HG03558 (cell line): ENCODE results near the gene FAM200B.

Experiments used
- ATAC-seq: cut with Tn5 transposase; IDR thresholded peaks from one replicate; pipeline ENCODE4 v1.9.1; 2021; ENCODE audit warnings: moderate number of reproducible peaks; ENCODE audit not compliant: unreplicated experiment; ENCODE audit errors: extremely low read depth

Gene FAM200B

DNA sequence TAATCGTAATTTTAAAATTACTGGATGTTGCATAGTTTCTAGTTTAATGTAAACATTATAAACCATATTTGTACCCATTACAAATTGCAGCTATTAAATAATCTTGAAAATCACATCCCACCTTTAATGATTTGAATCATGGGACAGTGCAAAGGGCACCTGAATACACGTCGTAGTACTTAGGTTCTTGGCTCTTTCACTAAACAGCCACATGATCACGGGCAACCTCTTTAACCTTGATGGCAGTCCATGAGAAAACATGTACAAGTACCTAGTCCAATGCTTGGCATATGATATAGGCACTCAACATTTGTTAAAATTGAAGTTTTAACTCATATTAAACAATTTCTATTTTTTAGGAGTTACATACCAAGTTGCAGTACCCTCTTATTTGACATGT, 14.6 kb upstream of the FAM200B start:
- ATAC-seq: no peak

DNA sequence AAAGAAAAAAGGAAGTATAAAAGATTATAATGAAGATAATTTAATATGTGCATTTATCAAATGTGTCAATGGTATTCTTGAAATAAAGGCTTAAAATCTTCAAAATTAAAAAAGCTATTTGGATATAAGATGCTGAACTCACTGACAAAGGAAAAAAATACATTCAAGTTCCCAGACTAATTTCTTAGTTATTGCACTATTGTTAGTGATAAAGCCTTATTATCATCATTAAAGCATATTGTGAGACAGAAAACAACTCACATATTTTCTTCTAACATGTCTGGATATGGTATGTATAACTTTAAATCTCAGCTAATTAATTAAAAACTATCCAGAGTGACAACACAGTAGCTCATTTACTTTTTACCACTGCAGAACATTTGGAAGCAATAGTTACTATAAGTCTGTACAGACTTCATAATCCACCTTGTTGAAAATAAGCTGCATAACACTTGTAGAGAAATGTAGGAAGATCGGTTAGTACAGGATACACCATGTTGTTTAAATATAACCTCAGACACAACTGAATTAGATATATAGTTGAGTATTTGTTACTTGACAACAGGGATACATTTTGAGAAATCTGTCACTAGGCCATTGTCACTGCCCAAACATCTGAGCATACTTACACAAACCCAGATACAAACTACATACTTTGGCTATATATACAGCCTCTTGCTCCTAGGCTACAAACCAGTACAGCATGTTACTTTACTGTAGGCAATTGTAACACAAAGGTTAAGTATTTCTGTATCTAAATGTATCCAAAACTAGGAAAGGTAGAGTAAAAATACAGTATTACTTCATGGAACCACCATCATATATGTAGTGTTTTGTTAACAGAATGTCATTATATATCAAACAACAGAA, 12.8 kb upstream of the FAM200B start:
- no peak for ATAC-seq

DNA sequence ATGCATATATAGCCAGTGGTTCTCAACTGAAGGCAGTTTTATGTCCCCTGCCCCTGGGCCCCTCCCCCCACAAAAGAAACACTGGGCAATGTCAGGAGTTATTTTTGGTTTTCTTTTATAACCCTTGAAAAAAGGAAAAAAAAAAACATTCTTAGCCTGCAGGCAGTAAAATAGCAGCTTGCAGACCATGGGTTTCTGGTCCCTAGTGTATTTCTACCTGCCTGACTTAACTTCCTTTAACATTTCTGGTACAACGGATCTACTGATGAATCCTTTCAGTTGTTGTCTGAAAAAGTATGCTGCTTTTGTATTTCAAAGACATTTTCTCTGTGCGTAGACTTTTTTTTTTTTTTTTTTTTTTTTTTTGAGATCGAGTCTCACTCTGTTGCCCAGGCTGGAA, 11.1 kb upstream of the FAM200B start:
- ATAC-seq: no peak

DNA sequence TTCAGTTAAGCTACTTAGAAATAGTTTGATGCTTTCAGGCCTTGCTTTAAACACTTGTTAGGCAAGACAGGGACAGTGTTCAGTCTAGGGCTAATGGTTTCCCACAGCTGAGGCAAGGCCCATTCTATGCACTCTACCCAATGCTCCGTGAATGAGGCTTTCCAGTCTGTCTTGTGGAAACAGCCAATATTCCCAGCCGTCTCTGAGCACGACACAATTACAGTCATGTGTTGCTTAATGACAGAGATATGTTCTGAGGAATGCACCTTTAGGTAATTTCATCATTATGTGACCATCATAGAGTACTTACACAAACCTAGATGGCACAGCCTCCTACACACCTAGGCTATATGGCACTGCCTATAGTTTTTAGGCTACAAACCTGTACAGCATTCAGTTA, 9.5 kb upstream of the FAM200B start:
- no peak for ATAC-seq

DNA sequence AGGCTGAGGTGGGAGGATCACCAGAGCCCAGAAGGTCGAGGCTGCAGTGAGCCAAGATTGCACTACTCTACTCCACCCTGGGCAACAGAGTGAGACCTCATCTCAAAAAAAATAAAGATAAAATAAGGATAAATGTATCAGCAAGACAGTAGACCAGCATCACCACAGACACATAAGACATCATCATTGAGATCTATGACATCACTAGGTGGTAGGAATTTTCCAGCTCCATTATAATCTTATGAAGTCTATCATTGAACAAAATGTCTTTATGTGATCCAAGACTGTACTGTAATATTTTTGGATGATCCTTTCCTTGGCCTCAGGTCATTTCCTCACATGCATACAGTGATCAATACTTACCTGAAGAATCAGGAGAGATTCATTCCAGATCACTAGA, 8.3 kb upstream of the FAM200B start:
- no peak for ATAC-seq

DNA sequence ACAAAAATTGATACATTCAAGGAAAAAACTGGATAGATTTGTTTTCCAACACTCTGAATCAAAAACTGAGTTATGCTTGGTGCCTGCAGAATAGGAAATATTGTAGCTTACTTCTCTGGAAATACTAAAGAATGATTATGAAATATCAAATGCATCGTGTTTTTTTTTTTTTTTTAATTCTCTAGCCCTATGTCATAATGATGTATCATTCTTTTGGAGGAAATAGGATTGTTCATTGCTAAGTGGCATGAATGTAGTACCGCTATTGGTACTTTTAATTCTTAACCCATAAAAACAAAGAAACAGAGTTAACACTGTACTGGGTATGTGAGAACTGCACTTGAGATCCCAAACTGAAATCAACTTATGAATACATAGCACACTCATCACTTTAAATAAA, 7.6 kb upstream of the FAM200B start:
- ATAC-seq: no peak

DNA sequence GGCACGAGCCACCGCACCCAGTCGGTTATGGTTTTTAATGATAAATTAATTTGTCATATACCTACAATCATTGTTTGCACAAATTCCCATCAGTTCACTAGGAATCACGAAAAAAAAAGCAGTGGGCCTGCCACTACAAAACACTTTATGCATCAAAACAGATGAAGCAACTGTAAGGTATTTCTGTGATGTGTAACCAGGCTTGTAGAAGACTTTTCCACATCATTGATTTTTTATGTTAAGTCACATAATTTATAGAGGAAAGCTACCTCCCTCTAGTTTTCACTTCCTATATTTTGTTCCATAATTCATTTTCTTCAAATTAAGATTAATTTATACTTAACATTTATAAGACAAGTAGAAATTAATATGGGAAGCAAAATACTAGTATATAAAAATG, 6.7 kb upstream of the FAM200B start:
- no peak for ATAC-seq

DNA sequence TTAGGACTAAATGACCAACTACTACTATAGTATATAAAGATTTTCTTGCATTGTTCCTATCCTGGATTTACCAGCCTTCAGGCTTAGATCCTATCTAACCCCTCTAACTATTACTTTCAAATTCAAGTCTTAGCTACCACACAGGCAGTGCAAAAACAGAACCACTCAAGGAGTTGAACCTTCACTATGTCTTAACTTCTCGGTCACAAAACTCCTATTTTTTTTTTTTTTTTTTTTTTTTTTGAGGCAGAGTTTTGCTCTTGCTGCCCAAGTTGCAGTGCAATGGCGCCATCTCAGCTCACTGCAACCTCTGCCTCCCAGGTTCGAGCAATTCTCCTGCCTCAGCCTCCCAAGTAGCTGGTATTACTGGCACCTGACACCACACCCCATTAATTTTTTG, 6.3 kb upstream of the FAM200B start:
- no peak for ATAC-seq

DNA sequence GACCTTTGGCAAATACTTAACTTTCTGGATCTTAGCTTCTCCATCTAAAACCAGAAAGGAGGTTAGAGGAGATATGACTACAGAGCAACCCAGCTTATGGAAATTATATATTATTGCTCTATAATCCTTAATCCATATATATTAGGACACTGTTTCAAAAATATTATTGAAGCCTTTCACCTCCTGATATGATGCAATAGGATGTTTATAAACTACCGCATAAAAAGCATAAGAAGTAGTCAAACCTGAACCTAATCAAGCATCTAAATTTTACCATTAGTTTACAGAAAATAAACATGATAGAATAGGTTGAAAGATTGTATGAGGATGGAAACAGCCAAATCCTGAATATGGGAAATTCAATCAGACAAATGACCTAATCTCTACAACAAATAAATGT, 5.6 kb upstream of the FAM200B start:
- ATAC-seq: no peak

DNA sequence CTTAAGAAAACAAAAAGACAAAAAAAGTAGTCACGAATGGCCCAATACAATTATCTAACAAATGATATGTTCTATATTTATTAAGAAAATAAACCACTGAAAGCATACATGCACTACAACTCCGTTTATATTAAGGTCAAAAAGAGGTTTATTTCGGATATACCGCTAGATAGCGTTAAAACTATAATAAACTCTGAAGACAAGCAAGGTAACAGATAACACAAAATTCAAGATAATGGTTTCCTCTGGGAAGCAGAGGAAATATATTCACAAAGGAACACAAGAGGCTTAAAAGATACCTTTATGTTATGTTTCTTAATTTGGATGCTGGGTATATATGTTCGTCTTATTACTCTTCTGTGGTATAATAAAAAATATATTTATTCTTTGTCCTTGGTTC, 4.7 kb upstream of the FAM200B start:
- ATAC-seq: no peak

DNA sequence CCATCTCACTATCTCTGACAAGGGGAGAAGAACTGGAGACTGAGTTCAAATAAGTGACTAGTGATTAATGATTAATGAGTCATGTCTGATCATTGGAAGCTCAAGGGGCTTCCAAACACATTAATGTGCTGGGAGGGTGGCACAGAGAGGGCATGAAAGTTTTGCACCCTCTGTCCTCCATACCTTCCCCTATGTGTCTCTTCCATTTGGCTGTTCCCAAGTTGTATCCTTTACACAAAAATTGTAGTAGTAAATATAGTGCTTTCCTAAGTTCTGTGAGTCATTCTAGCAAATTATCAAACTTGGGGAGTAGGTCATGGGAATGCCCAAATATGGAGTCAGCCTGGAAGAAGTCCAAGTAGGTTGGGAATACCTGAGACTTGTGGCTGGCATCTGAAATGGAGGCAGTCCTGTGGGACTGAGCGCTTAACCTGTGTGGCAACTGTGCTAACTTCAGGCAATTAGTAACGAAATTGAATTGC, 4.1 kb upstream of the FAM200B start:
- no peak for ATAC-seq

DNA sequence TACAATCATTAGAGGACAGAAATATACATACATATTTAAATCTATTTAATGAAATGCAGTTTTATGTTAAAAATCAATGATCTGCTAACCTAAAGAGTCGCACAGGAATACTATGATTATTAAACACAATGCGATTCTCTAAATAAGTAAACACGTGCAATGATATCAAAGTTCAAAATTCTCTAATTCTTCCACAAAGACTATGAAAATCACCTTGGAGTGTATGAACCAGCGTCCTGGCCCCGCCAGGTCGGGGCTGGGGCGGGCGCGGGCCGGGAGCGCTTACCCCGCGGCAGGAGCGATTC, 608 bp upstream of the FAM200B start:
- no peak for ATAC-seq

DNA sequence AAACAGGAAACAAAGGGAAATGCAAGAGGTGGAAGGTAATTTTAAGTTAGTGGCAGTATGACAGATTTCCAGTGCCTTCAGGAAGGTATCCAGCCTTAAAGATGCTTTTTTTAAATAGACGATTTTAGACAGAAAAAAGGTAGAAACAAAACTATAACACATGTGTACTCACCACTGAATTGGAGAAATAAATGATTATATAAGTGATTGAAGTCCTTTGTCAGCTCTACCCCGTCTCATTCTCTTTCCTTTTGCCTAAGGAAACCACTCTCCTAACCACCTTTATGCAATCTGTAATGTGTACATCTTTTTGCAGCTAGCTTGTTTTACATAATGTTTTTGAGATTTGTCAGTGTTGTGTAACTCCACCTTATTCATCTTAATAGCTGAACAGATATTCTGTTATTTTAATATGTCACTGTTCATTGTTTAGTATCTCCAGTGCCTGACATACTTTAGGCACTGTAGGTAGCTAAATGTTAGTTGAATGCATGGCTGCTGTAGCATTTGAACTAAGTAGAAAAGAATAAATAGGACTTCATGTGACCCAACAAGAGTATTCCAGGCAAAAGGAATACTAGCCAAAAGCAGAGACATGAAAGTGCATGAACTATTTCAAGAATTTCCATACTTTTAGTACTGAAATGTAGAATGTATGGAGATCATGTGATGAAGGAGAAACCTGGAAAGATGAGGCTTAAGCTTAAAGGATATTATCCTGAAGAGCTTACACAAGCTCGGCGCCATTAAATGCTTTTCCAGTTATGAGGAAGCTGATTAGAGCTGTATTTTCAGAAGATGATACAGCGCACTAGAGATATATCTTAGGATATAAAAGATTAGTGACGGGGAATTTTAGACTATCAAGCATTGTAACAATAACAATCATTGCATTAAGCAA, 865 bp downstream of the FAM200B start:
- ATAC-seq: no peak

DNA sequence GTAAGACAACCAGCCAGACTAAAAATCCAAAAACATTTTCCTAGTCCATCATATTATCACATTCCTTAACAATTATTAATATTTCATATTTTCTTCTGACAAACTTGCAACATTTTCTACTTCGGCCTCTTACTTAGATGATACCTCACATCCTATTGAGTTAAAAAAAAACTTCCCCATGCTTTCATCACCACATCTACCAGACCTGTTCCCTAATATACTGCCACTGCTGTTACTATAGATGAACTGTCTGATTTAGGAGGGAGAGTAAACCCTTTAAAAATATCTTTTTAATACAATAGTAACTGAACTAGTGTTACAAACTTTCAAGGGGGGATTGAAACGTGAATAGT, 1.5 kb downstream of the FAM200B start:
- no peak for ATAC-seq

DNA sequence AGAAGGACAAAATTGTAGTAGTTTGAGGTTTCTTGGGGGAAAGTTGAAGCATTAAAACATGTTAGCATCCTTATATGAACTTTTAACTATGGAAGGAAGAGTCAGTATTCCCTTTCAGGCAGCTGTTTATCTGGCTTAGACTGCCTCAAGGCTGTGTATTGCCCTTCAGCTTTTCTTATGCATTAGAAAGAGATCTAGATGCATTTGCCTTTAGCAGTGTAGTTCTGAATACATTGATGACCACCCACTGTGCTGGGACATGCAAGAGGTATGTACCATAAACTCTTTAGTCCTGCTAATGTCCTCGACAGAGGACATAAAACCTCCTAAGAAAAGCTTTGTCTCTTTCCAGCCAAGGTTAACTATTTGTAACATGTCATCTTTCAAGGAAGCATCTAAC, 2.9 kb downstream of the FAM200B start:
- no peak for ATAC-seq

DNA sequence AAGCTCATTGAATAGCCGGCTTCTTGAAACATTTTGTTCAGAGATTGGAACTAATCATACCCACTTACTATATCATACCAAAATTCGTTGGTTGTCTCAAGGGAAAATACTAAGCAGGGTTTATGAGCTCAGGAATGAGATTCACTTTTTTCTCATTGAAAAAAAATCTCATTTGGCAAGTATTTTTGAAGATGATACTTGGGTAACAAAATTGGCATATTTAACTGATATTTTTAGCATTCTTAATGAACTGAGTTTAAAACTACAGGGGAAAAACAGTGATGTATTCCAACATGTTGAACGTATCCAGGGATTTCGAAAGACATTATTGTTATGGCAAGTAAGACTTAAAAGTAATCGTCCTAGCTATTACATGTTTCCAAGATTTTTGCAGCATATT, 6.4 kb downstream of the FAM200B start:
- ATAC-seq: no peak

DNA sequence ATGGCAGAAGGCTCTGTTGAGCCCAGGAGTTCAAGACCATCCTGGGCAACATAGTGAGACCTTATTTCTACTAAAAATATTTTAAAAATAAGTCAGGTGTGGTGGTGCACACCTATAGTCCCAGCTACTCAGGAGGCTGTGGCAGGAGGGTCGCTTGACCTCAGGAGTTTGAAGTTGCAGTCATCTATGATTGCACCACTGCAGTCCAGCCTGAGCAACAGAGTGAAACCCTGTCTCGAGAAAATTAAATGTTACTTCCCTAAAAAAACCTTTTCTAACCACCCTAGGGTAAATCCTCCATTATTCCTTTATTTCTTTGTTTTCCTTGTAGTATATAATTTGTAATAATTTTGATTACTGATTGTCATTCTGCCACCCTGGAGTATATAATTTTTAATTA, 7.9 kb downstream of the FAM200B start:
- ATAC-seq: no peak

DNA sequence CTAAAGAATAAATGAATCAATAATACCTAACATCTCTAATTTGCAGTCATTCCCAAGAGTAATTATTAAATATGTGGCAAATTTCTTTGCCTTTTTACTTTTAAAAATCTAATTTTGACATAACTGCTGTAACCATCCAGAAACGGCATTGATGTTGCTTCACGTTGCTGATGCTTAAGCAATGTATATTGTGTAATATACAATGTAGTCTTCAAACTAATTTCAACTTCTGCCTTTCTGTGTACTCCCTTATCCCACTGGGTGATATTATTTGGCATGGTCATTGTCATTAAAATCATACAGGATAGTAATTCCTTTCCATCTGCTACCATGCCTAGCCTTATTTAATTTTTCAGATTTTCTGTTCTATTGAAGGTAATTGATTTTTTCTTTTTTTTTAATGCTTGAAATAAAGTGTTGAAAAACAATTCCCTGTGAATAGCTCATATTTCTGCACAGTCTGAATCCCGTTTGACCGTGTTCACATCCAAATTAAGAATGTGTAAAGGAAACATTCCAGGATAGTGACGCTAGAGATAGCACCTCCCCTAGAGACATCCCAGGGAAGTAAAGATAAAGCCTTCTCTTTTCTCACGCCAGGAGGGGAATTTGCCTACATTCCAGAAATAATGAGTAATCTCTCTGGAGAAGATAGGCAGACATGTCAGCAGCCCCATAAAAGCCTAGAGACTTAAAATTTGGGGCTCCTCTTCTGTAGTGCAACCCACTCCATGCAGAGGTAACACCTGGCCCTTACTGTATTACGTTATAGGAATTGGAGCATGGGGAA, 8.6 kb downstream of the FAM200B start:
- ATAC-seq: no peak

DNA sequence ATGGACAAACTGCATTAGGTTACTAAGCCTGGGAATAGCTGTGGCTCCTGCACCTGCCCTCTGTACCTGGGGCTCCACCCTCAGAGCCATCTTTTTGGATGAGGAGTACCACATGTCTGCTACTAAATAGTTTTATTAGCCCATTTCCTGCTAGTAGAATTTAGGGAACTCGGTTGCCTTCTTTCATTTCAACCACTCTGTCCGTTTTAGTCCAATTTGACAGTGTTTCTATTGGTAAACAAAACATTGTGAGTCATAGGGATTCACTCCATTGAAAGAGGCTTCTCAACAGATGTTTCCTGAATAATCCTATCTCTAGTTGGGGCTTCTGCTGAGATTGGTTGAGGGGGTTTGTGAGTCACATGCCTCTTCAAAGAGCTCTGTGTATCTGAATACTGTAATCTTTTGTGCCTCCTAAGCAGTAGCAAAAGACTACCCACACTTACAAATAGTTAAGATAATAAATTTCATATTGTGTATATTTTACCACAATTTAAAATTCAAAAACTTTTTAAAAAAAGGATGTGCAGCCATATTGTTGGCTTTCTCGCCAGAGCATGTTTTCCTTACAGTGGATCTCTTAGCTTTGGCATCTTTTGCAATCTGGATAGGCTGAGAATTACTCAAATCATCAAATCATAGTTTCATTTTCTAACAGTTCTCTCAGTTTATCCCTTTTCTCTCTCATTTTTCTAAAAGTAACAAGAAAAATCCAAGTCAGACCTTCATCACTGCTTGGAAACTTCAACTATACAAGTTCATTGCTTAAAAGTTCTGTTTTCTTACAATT, 9.9 kb downstream of the FAM200B start:
- ATAC-seq: no peak

DNA sequence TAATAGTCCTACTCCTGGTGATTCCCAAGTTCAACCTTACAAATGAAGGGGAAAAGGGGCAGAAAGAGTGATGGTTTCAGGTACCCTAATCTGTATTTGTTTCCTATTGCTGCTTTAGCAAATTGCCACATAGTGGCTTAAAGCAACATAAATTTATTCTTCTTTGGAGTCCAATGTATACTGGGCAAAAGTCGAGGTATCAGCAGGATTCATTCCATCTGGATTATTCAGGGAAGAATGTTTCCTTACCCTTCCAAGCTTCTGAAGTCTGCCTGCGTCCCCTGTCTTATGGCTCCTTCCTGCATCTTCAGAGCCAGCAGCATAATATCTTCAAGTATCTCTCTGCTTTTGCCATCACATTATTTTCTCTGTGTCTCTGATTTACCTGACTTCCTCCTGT, 11.0 kb downstream of the FAM200B start:
- no peak for ATAC-seq
